Neural cell (in vitro differentiated cells): ENCODE data around the gene FIGLA. TPM values are rescaled to one million over a fixed set of nuclear protein-coding genes. Genes with fewer than 3 reads are reported as not detected.
"Not testable (repeated sequence)": the region's sequence is repeated elsewhere in the genome, so short reads cannot be mapped to it uniquely, and the experiment has no call there.

Experiments
- H2AFZ ChIP-seq: fragments of 200-600, 300-800 bp; sonication (generic), shearing (Covaris generic); 2 replicates; pipeline ENCODE4 v1.6.0; 2014; ENCODE audit warnings: low read depth, mild to moderate bottlenecking, antibody characterized with exemption, low read length, moderate library complexity
- H3F3A ChIP-seq: fragments of 200-600 bp; shearing (Covaris generic); 2 replicates; pipeline ENCODE4 v1.6.1; 2016; ENCODE audit warnings: mild to moderate bottlenecking, moderate library complexity, mixed read lengths, antibody characterized with exemption, low read length; ENCODE audit not compliant: insufficient read depth, poor library complexity, severe bottlenecking
- H3K27ac ChIP-seq: fragments of 200-600, 300-800 bp; sonication (generic), shearing (Covaris generic); 2 replicates; pipeline ENCODE4 v1.5.1; 2014; ENCODE audit warnings: mild to moderate bottlenecking, low read length, moderate library complexity
- H3K27me3 ChIP-seq: fragments of 300-800, 200-600 bp; sonication (generic), shearing (Covaris generic); 2 replicates; pipeline ENCODE4 v1.6.0; 2014; ENCODE audit warnings: mild to moderate bottlenecking, low read depth, low read length, moderate library complexity; ENCODE audit not compliant: insufficient read depth
- H3K36me3 ChIP-seq: fragments of 300-800, 200-600 bp; sonication (generic), shearing (Covaris generic); 2 replicates; pipeline ENCODE4 v1.5.1; 2014; ENCODE audit warnings: mild to moderate bottlenecking, antibody characterized with exemption, low read length, moderate library complexity; ENCODE audit not compliant: insufficient read depth
- H3K4me2 ChIP-seq: fragments of 300-800, 200-600 bp; sonication (generic), shearing (Covaris generic); 2 replicates; pipeline ENCODE4 v1.6.0; 2014; ENCODE audit warnings: mild to moderate bottlenecking, low read length
- H3K4me3 ChIP-seq: fragments of 300-800, 200-600 bp; sonication (generic), shearing (Covaris generic); 2 replicates; pipeline ENCODE4 v1.5.1; 2014; ENCODE audit warnings: mild to moderate bottlenecking, low read length, moderate library complexity
- H3K79me2 ChIP-seq: fragments of 200-600 bp; shearing (Covaris generic); replicated peaks from 2 replicates; pipeline ENCODE4 v1.6.0; 2014; ENCODE audit warnings: mild to moderate bottlenecking, low read length, moderate library complexity; ENCODE audit not compliant: insufficient read depth
- H3K9ac ChIP-seq: fragments of 300-800, 200-600 bp; sonication (generic), shearing (Covaris generic); 2 replicates; pipeline ENCODE4 v1.6.1; 2016; ENCODE audit warnings: mild to moderate bottlenecking, low read length, mixed read lengths
- H3K9me2 ChIP-seq: fragments of 200-600 bp; shearing (Covaris generic); 2 replicates; pipeline ENCODE4 v1.6.1; 2016; ENCODE audit warnings: mild to moderate bottlenecking, low read length, mixed read lengths; ENCODE audit not compliant: insufficient read depth
- H3K9me3 ChIP-seq: fragments of 200-600, 300-800 bp; sonication (generic), shearing (Covaris generic); 2 replicates; pipeline ENCODE4 v1.6.1; 2016; ENCODE audit warnings: mild to moderate bottlenecking, mixed run types, low read length, moderate library complexity, mixed read lengths
- H4K20me1 ChIP-seq: fragments of 200-600 bp; shearing (Covaris generic); 2 replicates; pipeline ENCODE4 v1.6.1; 2016; ENCODE audit warnings: mild to moderate bottlenecking, mixed run types; ENCODE audit not compliant: insufficient read depth
- CTCF ChIP-seq: fragments of 450-650 bp; IDR thresholded peaks from 2 replicates; pipeline ENCODE4 v1.5.1; 2014; ENCODE audit warnings: antibody characterized with exemption, mild to moderate bottlenecking, moderate library complexity; ENCODE audit not compliant: poor library complexity, severe bottlenecking
- EP300 ChIP-seq: fragments of 450-650 bp; conservative IDR thresholded peaks from 2 replicates; pipeline ENCODE4 v1.6.1; 2014; ENCODE audit warnings: antibody characterized with exemption, mild to moderate bottlenecking, moderate library complexity; ENCODE audit not compliant: poor library complexity, severe bottlenecking
- EZH2 ChIP-seq: fragments of 200-600, 300-800 bp; shearing (Covaris generic), sonication (generic); IDR thresholded peaks from 2 replicates; pipeline ENCODE4 v1.6.1; 2014; ENCODE audit warnings: antibody characterized with exemption, low read length, borderline replicate concordance, mild to moderate bottlenecking; ENCODE audit not compliant: insufficient read depth, poor library complexity, severe bottlenecking
- MXI1 ChIP-seq: fragments of 450-650 bp; conservative IDR thresholded peaks from 2 replicates; pipeline ENCODE4 v1.6.1; 2014; ENCODE audit warnings: antibody characterized with exemption, mild to moderate bottlenecking; ENCODE audit not compliant: poor library complexity, severe bottlenecking
- POLR2AphosphoS5 ChIP-seq: IDR thresholded peaks from 2 replicates; pipeline ENCODE4 v1.6.1; 2012
- RAD21 ChIP-seq: fragments of 450-650 bp; conservative IDR thresholded peaks from 2 replicates; pipeline ENCODE4 v1.6.1; 2014; ENCODE audit warnings: antibody characterized with exemption, mild to moderate bottlenecking, moderate library complexity
- REST ChIP-seq: IDR thresholded peaks from 2 replicates; pipeline ENCODE4 v1.6.1; 2012; ENCODE audit warnings: borderline replicate concordance
- SMC3 ChIP-seq: fragments of 450-650 bp; conservative IDR thresholded peaks from 2 replicates; pipeline ENCODE4 v1.6.1; 2014; ENCODE audit warnings: antibody characterized with exemption, mild to moderate bottlenecking, moderate library complexity; ENCODE audit not compliant: poor library complexity
- TAF1 ChIP-seq: IDR thresholded peaks from 2 replicates; pipeline ENCODE4 v1.6.1; 2012; ENCODE audit warnings: low read depth
- polyA plus RNA-seq: library from polyadenylated mRNA; depleted of rRNA; stranded (reverse); fragments of >200 nt; gene quantifications from 2 replicates; pipeline ENCODE4 v1.2.3, GENCODE V29; 2014

FIGLA gene
- polyA plus RNA-seq, 1 donor from 2014 or later: not detected

- no peaks in the 10 kb centered on the region for H3K9me3 ChIP-seq
- TF ChIP-seq TAF1 (no peak), RAD21 (no peak), MXI1 (no peak), SMC3 (no peak), REST (no peak), EZH2 (no peak), EP300 (no peak), POLR2AphosphoS5 (no peak), CTCF (no peak)
- H3K9ac ChIP-seq: no peak overlapping the region
- peaks cover 45% of the 10 kb centered on the region for H3K79me2 ChIP-seq
- H4K20me1 ChIP-seq: peaks cover 5% of the 10 kb centered on the region
- no peak overlapping the region for H3K4me3 ChIP-seq
- H2AFZ ChIP-seq: no peak overlapping the region
- no peaks in the 10 kb centered on the region for H3K36me3 ChIP-seq
- no peaks in the 10 kb centered on the region for H3F3A ChIP-seq
- H3K27me3 ChIP-seq: no peaks in the 10 kb centered on the region
- no peak overlapping the region for H3K27ac ChIP-seq
- no peak overlapping the region for H3K4me2 ChIP-seq
- H3K9me2 ChIP-seq: no peaks in the 10 kb centered on the region
These were observed 47.4 kb downstream of the FIGLA start for GRCh38 chr2:70743068-70743467.

- H3K9me2 ChIP-seq, H3K36me3 ChIP-seq, H3K27ac ChIP-seq, H3K9ac ChIP-seq, H3K4me3 ChIP-seq, H3K27me3 ChIP-seq, H2AFZ ChIP-seq, H3K4me2 ChIP-seq, H3K9me3 ChIP-seq, H3F3A ChIP-seq, H4K20me1 ChIP-seq: not testable (repeated sequence)
- H3K79me2 ChIP-seq: peaks cover 63% of the 10 kb centered on the region
These were observed 51.0 kb downstream of the FIGLA start for GRCh38 chr2:70739492-70739891.

- Histone ChIP-seq H3K4me2 (no peak overlapping the region), H3F3A (no peaks in the 10 kb centered on the region), H3K36me3 (no peaks in the 10 kb centered on the region), H3K27ac (no peak overlapping the region), H3K79me2 (peaks cover 57% of the 10 kb centered on the region), H3K4me3 (no peak overlapping the region), H3K9me3 (no peaks in the 10 kb centered on the region), H2AFZ (no peak overlapping the region), H4K20me1 (no peaks in the 10 kb centered on the region), H3K27me3 (no peaks in the 10 kb centered on the region), H3K9me2 (no peaks in the 10 kb centered on the region), H3K9ac (no peak overlapping the region)
- TF ChIP-seq EP300 (no peak), CTCF (no peak), TAF1 (no peak), REST (no peak), EZH2 (no peak), MXI1 (no peak), RAD21 (no peak), SMC3 (no peak), POLR2AphosphoS5 (no peak)
These were observed 52.3 kb downstream of the FIGLA start for GRCh38 chr2:70738159-70738558.
